ENCODE measurements around the gene NKX2-3.

Gene NKX2-3

DNA sequence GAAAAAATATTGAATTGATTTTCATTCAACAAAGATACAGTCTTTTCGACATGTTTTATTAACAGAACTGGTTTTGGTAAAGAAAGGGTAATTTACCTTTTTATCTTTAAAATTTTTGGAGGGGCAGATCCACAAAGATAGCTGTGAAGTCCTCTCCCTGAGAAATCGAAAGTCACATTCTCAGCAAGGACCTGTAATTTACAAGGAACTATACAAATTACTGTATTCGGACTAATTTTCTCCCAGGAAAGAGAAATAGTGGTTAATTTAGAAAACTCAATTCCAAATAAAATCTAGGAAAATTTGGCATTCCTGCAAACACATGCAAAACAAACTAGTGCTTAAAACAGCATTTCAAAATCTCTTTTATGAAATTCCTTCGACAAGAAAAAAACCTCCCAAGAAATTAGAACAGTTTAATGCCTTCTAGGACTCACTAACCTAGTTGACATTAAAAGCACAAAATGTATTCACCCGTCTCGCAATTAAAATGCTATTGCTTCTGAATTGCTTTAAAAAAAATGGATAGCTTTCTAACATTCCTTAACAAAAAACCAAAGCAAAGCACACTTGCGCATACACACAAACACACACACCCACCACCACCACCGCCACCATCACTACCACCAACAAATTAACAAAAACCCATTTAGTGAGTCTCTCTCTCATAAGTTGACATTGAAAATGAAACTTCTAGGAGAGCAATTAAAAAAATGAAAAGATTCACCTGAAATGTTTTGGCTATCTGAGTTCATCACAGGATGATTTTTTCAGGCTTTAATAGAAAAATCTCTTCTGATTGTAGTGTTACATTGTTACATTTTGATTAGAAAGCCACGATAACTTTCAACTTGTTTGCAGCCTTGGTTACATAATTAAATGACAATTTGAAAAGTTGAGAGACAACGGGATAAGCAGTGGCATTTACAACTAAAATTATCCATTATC is 4.0 kb upstream of the NKX2-3 start:
- ChIA-PET CTCF (interaction anchor here (0.7 to 0.8 kb wide), 3 partner anchors 13 to 814 kb away, joined by 3 to 4 read pairs (median 3); no protein-coding TSS in a partner anchor), POLR2A (no interaction called here)
- H3K4me3 ChIP-seq (ENCODE audit: low read depth, low read length): no peak overlapping the region
- no peak overlapping the region for H3K27ac ChIP-seq (ENCODE audit: extremely low read depth, low read depth, low read length)
- no peaks in the 10 kb centered on the region for H3K36me3 ChIP-seq (ENCODE audit: control insufficient read depth in 2 of 2, insufficient read depth in 1 of 2, low read length in 2 of 2)
- TF ChIP-seq ZNF677 (tag by site-specific recombination; IDR thresholded peaks at IDR 0.05) (no peak), PRDM1 (tag by site-specific recombination; IDR thresholded peaks at IDR 0.05) (peak; percentile 46; the same call in 1 of the 2 replicates)
- H3K4me1 ChIP-seq (ENCODE audit: control insufficient read depth, insufficient read depth, low read length): peaks cover 22% of the 10 kb centered on the region
- no peaks in the 10 kb centered on the region for H3K9me3 ChIP-seq (ENCODE audit: control insufficient read depth, insufficient read depth, low read depth, low read length)

DNA sequence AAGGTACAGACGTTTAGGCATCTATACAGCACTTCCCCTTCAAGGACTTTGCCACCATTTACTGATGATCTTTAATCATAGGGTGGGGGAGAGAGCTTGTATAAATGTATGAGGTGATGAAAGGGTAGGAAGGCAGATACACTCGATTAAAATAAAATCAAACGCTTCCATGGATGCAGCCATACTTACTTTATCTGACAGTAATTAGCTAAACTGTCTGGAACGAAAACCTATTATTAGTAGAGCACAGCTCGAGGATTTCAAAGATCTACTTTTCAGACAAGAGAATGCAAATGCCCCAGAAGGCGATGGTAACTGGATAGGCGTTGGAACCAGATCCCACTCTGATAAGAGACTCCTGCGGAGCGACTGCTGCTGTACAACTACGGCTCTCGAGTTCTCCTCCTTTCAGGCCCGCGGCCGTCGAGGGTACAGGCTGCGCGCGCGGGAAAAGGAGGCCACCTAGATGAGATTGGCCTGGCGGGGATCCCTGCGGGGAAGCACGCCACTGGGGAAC is 3.1 kb upstream of the NKX2-3 start:
- POLR2A ChIA-PET: no interaction called here
- Histone ChIP-seq H3K27ac (ENCODE audit: extremely low read depth, low read depth, low read length) (0 out of 2 replicates have a peak overlapping the region, but pooled peaks have one; percentile 7), H3K4me3 (ENCODE audit: low read depth, low read length) (no peak overlapping the region), H3K36me3 (ENCODE audit: control insufficient read depth in 2 of 2, insufficient read depth in 1 of 2, low read length in 2 of 2) (no peaks in the 10 kb centered on the region), H3K4me1 (ENCODE audit: control insufficient read depth, insufficient read depth, low read length) (peaks cover 15% of the 10 kb centered on the region), H3K9me3 (ENCODE audit: control insufficient read depth, insufficient read depth, low read depth, low read length) (no peaks in the 10 kb centered on the region)
- TF ChIP-seq, protein P1, sequence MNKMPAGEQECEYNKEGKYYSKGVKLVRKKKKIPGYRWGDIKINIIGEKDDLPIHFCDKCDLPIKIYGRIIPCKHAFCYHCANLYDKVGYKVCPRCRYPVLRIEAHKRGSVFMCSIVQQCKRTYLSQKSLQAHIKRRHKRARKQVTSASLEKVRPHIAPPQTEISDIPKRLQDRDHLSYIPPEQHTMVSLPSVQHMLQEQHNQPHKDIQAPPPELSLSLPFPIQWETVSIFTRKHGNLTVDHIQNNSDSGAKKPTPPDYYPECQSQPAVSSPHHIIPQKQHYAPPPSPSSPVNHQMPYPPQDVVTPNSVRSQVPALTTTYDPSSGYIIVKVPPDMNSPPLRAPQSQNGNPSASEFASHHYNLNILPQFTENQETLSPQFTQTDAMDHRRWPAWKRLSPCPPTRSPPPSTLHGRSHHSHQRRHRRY (tag by site-specific recombination; IDR thresholded peaks at IDR 0.05): no peak
- TF ChIP-seq ZBTB17 (tag by site-specific recombination; IDR thresholded peaks at IDR 0.05) (0 out of 2 replicates have a peak, but pooled peaks have one; percentile 15), TRIM28 (IDR thresholded peaks at IDR 0.05; ENCODE audit: borderline replicate concordance, low read length) (peak; percentile 61; the same call in 1 of the 2 replicates), ZNF521 (tag by site-specific recombination; IDR thresholded peaks at IDR 0.05) (no peak), KLF9 (tag by site-specific recombination; IDR thresholded peaks at IDR 0.05; ENCODE audit: low read depth) (no peak), ZEB2 (tag by site-specific recombination; IDR thresholded peaks at IDR 0.05) (no peak), SP7 (tag by site-specific recombination; IDR thresholded peaks at IDR 0.05) (peak; percentile 98), ZBTB8A (tag by site-specific recombination; IDR thresholded peaks at IDR 0.05) (0 out of 2 replicates have a peak, but pooled peaks have one; percentile 18), ZNF785 (tag by site-specific recombination; IDR thresholded peaks at IDR 0.05) (no peak), KLF7 (tag by site-specific recombination; IDR thresholded peaks at IDR 0.05; ENCODE audit: borderline replicate concordance) (no peak), OSR2 (tag by site-specific recombination; IDR thresholded peaks at IDR 0.05) (peak; percentile 87), TCF7L2 (IDR thresholded peaks at IDR 0.05; ENCODE audit: borderline replicate concordance, low read depth, low read length) (0 out of 2 replicates have a peak, but pooled peaks have one; percentile 23), KLF10 (tag by site-specific recombination; IDR thresholded peaks at IDR 0.05) (no peak), RBAK (tag by site-specific recombination; IDR thresholded peaks at IDR 0.05) (no peak), ZNF610 (tag by site-specific recombination; IDR thresholded peaks at IDR 0.05; ENCODE audit: borderline replicate concordance) (peak; percentile 57)
- CTCF ChIA-PET: interaction anchor here (0.7 to 0.8 kb wide), 3 partner anchors 10 to 813 kb away, joined by 3 to 4 read pairs (median 3); no protein-coding TSS in a partner anchor

DNA sequence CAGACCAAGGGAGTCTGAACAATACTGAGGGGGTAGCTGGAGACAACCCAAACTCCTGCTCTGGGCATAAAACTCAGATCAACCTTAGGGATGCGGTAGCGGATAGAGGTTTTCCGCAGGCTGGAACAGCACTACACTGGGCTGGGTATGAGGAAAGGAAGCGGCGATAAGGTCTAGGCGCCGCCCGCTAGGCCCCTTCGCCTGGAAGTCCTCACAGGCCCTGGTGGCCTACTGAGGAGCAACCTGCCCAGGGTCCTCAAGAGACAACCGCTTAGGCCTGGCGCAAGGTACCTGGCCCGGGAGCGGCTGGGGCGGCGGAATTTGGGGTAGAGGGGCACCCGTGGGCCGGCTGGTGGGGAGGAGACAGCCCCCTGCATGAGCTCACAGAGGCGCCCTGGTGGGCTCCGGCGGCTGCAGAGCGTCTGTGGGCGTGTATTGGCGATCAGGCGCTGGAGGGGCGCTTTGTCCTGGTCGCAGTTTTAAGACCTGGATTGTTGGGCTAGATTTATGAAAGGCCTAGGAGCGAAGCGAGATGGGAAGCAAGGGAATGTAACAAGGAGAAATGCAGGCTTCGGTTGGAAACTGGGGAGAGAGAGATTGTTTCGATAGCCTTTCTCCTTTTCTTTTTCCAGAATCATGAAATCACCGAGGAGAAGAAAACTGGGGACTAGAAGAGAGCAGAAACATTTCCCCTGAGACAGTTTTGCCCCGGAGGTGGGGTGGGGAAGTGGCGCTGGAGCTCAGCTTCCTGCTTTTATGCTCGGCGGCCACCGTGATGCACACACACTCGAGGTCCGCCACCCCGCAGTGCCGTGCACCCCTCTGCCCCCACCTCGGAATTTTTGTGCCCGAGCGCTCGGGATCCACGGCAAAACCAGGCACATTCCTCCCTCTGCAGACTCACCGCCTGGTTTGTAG is 2.4 kb upstream of the NKX2-3 start:
- Histone ChIP-seq H3K27ac (ENCODE audit: extremely low read depth, low read depth, low read length) (0 out of 2 replicates have a peak overlapping the region, but pooled peaks have one; percentile 7), H3K36me3 (ENCODE audit: control insufficient read depth in 2 of 2, insufficient read depth in 1 of 2, low read length in 2 of 2) (no peaks in the 10 kb centered on the region), H3K4me1 (ENCODE audit: control insufficient read depth, insufficient read depth, low read length) (peaks cover 11% of the 10 kb centered on the region), H3K9me3 (ENCODE audit: control insufficient read depth, insufficient read depth, low read depth, low read length) (no peaks in the 10 kb centered on the region), H3K4me3 (ENCODE audit: low read depth, low read length) (no peak overlapping the region)
- ChIA-PET CTCF (interaction anchor here (0.7 kb wide), 1 partner anchor 9 kb away, joined by 3 read pairs; no protein-coding TSS in a partner anchor), POLR2A (no interaction called here)
- TF ChIP-seq ZNF37A (tag by site-specific recombination; IDR thresholded peaks at IDR 0.05) (no peak), ZNF76 (tag by site-specific recombination; IDR thresholded peaks at IDR 0.05; ENCODE audit: borderline replicate concordance, low read depth) (no peak), HOXA7 (CRISPR knock-in tag; IDR thresholded peaks at IDR 0.05; ENCODE audit: borderline replicate concordance) (no peak)
- TF ChIP-seq, protein P2, sequence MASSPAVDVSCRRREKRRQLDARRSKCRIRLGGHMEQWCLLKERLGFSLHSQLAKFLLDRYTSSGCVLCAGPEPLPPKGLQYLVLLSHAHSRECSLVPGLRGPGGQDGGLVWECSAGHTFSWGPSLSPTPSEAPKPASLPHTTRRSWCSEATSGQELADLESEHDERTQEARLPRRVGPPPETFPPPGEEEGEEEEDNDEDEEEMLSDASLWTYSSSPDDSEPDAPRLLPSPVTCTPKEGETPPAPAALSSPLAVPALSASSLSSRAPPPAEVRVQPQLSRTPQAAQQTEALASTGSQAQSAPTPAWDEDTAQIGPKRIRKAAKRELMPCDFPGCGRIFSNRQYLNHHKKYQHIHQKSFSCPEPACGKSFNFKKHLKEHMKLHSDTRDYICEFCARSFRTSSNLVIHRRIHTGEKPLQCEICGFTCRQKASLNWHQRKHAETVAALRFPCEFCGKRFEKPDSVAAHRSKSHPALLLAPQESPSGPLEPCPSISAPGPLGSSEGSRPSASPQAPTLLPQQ (tag by site-specific recombination; IDR thresholded peaks at IDR 0.05): no peak
- TF ChIP-seq, protein P3, sequence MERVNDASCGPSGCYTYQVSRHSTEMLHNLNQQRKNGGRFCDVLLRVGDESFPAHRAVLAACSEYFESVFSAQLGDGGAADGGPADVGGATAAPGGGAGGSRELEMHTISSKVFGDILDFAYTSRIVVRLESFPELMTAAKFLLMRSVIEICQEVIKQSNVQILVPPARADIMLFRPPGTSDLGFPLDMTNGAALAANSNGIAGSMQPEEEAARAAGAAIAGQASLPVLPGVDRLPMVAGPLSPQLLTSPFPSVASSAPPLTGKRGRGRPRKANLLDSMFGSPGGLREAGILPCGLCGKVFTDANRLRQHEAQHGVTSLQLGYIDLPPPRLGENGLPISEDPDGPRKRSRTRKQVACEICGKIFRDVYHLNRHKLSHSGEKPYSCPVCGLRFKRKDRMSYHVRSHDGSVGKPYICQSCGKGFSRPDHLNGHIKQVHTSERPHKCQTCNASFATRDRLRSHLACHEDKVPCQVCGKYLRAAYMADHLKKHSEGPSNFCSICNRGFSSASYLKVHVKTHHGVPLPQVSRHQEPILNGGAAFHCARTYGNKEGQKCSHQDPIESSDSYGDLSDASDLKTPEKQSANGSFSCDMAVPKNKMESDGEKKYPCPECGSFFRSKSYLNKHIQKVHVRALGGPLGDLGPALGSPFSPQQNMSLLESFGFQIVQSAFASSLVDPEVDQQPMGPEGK (tag by site-specific recombination; IDR thresholded peaks at IDR 0.05): no peak
